CD14-positive monocyte (primary cell): ENCODE data around the gene LINS1. TPM values are rescaled to one million over a fixed set of nuclear protein-coding genes. Genes with fewer than 3 reads are reported as not detected.

Experiments
- DNase-seq, 3 donors: peaks; one replicate each; pipeline ENCODE4 v3.0.0-alpha.2; 2011 to 2022
- H2AFZ ChIP-seq: 2 replicates; pipeline ENCODE4 v1.6.0; 2012; ENCODE audit warnings: mild to moderate bottlenecking, low read depth, low read length, inconsistent platforms; ENCODE audit not compliant: insufficient read depth, poor library complexity, severe bottlenecking
- H3K27ac ChIP-seq, 2 donors: 1 replicate in 1 of 2; 2 replicates in 1 of 2; pipeline ENCODE4 v1.5.1; 2012 to 2013; ENCODE audit warnings: low read length in 2 of 2, control low read depth in 1 of 2, inconsistent platforms in 1 of 2, low read depth in 1 of 2, mild to moderate bottlenecking in 1 of 2
- H3K27me3 ChIP-seq, 2 donors: one replicate each; pipeline versions ENCODE4 v1.6.0 to v1.6.1; 2011 to 2013; ENCODE audit warnings: low read length in 2 of 2; ENCODE audit not compliant: control insufficient read depth in 2 of 2, insufficient read depth in 2 of 2
- H3K36me3 ChIP-seq, 2 donors: replicated peaks in 1 of 2; 1 replicate in 1 of 2; 2 replicates in 1 of 2; pipeline versions ENCODE4 v1.5.1 to v1.6.1; 2012 to 2013; ENCODE audit warnings: low read length in 2 of 2, control low read depth in 1 of 2, inconsistent platforms in 1 of 2, mild to moderate bottlenecking in 1 of 2; ENCODE audit not compliant: insufficient read depth in 2 of 2, control insufficient read depth in 1 of 2
- H3K4me1 ChIP-seq, 2 donors: 1 replicate in 1 of 2; 2 replicates in 1 of 2; pipeline versions ENCODE4 v1.5.1 to v1.6.1; 2012 to 2013; ENCODE audit warnings: low read length in 2 of 2, control low read depth in 1 of 2, inconsistent platforms in 1 of 2, mild to moderate bottlenecking in 1 of 2, moderate library complexity in 1 of 2; ENCODE audit not compliant: insufficient read depth in 2 of 2, control insufficient read depth in 1 of 2
- H3K4me2 ChIP-seq: replicated peaks from 2 replicates; pipeline ENCODE3; 2012; ENCODE audit warnings: low read length, moderate library complexity, mild to moderate bottlenecking; ENCODE audit not compliant: poor library complexity, severe bottlenecking; ENCODE audit errors: extremely low read depth
- H3K4me3 ChIP-seq, 3 experiments: fragments of 200-600 bp in 1 of 3; sonication (generic) in 1 of 3; replicated peaks in 1 of 3; 1 replicate in 2 of 3; 2 replicates in 1 of 3; pipeline ENCODE4 v1.5.1; 2011 to 2013; ENCODE audit warnings: low read length in 3 of 3, mild to moderate bottlenecking in 3 of 3, control low read depth in 2 of 3, low read depth in 2 of 3, inconsistent platforms in 1 of 3, moderate library complexity in 1 of 3
- H3K79me2 ChIP-seq: 2 replicates; pipeline ENCODE4 v1.6.0; 2012; ENCODE audit warnings: mild to moderate bottlenecking, control low read depth, inconsistent platforms, low read length, moderate library complexity; ENCODE audit not compliant: insufficient read depth
- H3K9ac ChIP-seq: 2 replicates; pipeline ENCODE4 v1.6.0; 2017; ENCODE audit warnings: low read length, mild to moderate bottlenecking; ENCODE audit not compliant: insufficient read depth, poor library complexity, severe bottlenecking
- H3K9me3 ChIP-seq, 2 donors: replicated peaks in 1 of 2; 1 replicate in 1 of 2; 2 replicates in 1 of 2; pipeline versions ENCODE4 v1.5.1 to v1.6.1; 2012 to 2013; ENCODE audit warnings: low read length in 2 of 2, control low read depth in 1 of 2; ENCODE audit not compliant: control insufficient read depth in 1 of 2, insufficient read depth in 1 of 2
- H4K20me1 ChIP-seq: 2 replicates; pipeline ENCODE4 v1.6.0; 2012; ENCODE audit warnings: mild to moderate bottlenecking, low read length, control low read depth, moderate library complexity; ENCODE audit not compliant: insufficient read depth
- H3K27ac Mint-ChIP-seq, 7 donors: one replicate each; pipeline ENCODE4 v1.8.0; 2020; ENCODE audit warnings: mild to moderate bottlenecking in 7 of 7, mixed read lengths in 7 of 7, moderate library complexity in 6 of 7, inconsistent platforms in 2 of 7
- H3K27me3 Mint-ChIP-seq, 3 donors: one replicate each; pipeline ENCODE4 v1.8.0; 2021 to 2022; ENCODE audit warnings: low read depth in 3 of 3, mild to moderate bottlenecking in 3 of 3, mixed read lengths in 3 of 3, moderate library complexity in 3 of 3, inconsistent platforms in 1 of 3
- H3K36me3 Mint-ChIP-seq, 2 donors: one replicate each; pipeline ENCODE4 v1.8.0; 2020; ENCODE audit warnings: mixed read lengths in 2 of 2, inconsistent platforms in 1 of 2, mild to moderate bottlenecking in 1 of 2
- H3K4me1 Mint-ChIP-seq: one replicate; pipeline ENCODE4 v1.8.0; 2020; ENCODE audit warnings: mild to moderate bottlenecking, mixed read lengths
- H3K4me3 Mint-ChIP-seq, 2 donors: one replicate each; pipeline ENCODE4 v1.8.0; 2020; ENCODE audit warnings: mild to moderate bottlenecking in 2 of 2, mixed read lengths in 2 of 2, moderate library complexity in 1 of 2
- H3K9me3 Mint-ChIP-seq, 7 donors: one replicate each; pipeline ENCODE4 v1.8.0; 2020 to 2022; ENCODE audit warnings: mixed read lengths in 7 of 7, mild to moderate bottlenecking in 6 of 7, moderate library complexity in 6 of 7, inconsistent platforms in 2 of 7
- WGBS: methylation state at CpG from one replicate; pipeline ENCODE4 v1.1.5; 2013; ENCODE audit warnings: missing lambda C conversion rate; ENCODE audit not compliant: insufficient coverage; 5-methylcytosine and 5-hydroxymethylcytosine counted together
- intact Hi-C, 2 donors: fragments of 100-400 bp; cut with micrococcal nuclease; formaldehyde crosslinking; loops; one replicate each; pipeline versions ENCODE4 v1.15.0 to v1.15.1; 2023
- polyA plus RNA-seq, 3 donors: library from polyadenylated mRNA; depleted of rRNA in 1 of 3; unstranded in 2 of 3; stranded (reverse) in 1 of 3; fragments of 300-500 nt in 2 of 3; fragments of >200 nt in 1 of 3; fragmentation: Illumina TruSeq in 2 of 3; gene quantifications; 1 replicate in 2 of 3; 2 replicates in 1 of 3; pipeline ENCODE4 v1.2.3, GENCODE V29; 2012 to 2021
- TF ChIP-seq, protein P1 (sequence below): fragments of 200-600 bp; IDR thresholded peaks from one replicate; pipeline ENCODE4 v1.8.0; 2022; ENCODE audit warnings: antibody characterized with exemption, mild to moderate bottlenecking

The LINS1 gene
- polyA plus RNA-seq, 3 donors = 4.2 to 8.8 (median 7.6) TPM

DNA sequence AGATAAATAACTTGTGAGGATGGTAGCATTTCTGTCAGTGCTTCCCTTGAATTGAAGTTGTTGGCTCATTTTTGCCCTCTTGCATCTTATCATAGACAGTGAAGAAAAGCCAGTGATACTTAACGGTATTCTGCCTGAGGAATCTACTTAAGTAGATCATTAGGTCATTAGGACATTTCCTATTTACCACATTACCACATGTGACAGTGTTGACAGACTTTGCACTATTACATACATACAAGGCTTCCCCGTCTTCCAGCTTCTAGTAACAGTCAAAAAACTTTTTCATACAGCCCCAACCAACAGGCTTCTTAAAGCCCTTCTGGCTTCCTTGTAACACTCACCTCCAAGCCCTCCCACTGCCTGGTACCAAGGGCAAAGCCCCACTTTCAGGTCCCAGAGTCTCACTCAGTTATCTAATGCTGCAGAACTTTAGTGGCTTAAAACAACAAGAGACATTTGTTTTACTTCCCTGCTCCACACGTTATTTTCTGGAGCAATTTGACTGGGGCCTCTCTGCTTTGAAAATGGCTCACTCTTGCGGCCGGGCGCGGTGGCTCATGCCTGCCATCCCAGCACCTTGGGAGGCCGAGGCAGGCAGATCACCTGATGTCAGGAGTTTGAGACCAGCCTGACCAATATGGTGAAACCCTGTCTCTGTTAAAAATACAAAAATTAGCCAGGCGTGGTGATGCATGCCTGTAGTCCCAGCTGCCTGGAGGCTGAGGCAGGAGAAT, 40.4 kb upstream of the LINS1 start:
- Mint-ChIP-seq H3K9me3 (peaks cover 0 to 3% (median 0%) of the 10 kb centered on the region in 7 donors), H3K4me3 (no peak overlapping the region), H3K27ac (peak overlapping the region in 4 of 7 donors; percentile 25 to 72 (median 48)), H3K27me3 (no peaks in the 10 kb centered on the region), H3K36me3 (peaks cover 3 to 8% of the 10 kb centered on the region in 2 donors), H3K4me1 (peaks cover 24% of the 10 kb centered on the region)
- no peak for DNase-seq
- TF ChIP-seq, protein P1, sequence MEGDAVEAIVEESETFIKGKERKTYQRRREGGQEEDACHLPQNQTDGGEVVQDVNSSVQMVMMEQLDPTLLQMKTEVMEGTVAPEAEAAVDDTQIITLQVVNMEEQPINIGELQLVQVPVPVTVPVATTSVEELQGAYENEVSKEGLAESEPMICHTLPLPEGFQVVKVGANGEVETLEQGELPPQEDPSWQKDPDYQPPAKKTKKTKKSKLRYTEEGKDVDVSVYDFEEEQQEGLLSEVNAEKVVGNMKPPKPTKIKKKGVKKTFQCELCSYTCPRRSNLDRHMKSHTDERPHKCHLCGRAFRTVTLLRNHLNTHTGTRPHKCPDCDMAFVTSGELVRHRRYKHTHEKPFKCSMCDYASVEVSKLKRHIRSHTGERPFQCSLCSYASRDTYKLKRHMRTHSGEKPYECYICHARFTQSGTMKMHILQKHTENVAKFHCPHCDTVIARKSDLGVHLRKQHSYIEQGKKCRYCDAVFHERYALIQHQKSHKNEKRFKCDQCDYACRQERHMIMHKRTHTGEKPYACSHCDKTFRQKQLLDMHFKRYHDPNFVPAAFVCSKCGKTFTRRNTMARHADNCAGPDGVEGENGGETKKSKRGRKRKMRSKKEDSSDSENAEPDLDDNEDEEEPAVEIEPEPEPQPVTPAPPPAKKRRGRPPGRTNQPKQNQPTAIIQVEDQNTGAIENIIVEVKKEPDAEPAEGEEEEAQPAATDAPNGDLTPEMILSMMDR = no peak
- H3K27ac ChIP-seq = peak overlapping the region in 1 of 2 donors; percentile 34
- WGBS = 72% methylated on average over 8 of the region's 9 CpGs
- H3K36me3 ChIP-seq = peaks cover 0 to 24% of the 10 kb centered on the region in 2 donors
- peaks cover 6 to 9% of the 10 kb centered on the region in 2 donors for H3K4me1 ChIP-seq
- H3K27me3 ChIP-seq = no peaks in the 10 kb centered on the region
- peaks cover 94% of the 10 kb centered on the region for H4K20me1 ChIP-seq
- no peaks in the 10 kb centered on the region for H3K9me3 ChIP-seq
- no peak overlapping the region for H2AFZ ChIP-seq
- intact Hi-C loops = no loop called here
- H3K4me2 ChIP-seq = no peak overlapping the region
- H3K9ac ChIP-seq = no peak overlapping the region
- peaks cover 34% of the 10 kb centered on the region for H3K79me2 ChIP-seq
- no peak overlapping the region for H3K4me3 ChIP-seq

DNA sequence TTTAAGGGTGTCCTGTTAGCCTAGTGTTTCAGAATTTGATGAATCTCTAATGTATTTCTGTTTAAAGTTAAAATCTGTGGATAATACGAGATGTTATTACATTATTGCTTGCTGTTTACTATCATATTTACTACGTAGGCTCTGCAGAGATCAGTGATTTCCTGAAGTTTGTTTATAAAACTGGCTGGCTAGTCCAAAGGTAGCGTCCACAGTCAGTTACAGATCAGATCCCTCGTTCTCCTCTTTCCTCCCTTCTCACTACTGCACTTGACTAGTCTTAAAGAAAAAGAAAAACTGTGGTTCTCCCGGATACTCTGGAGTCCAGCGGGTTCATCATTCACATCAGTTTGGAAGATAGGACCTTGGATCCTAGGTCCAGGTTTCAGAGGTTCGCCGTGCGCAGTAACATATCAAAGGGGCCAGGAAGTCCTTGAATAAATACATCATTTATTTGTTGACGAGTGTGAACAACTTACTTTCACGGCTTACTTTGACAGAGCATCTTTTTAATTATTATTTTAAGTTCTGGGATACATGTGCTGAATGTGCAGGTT, 36.3 kb upstream of the LINS1 start:
- intact Hi-C loops = no loop called here
- TF ChIP-seq, protein P1 = no peak
- Mint-ChIP-seq H3K4me3 (no peak overlapping the region), H3K27ac (peak overlapping the region in 2 of 7 donors; percentile 31 to 72), H3K27me3 (peaks cover 0 to 2% (median 0%) of the 10 kb centered on the region in 3 donors), H3K4me1 (peaks cover 21% of the 10 kb centered on the region), H3K36me3 (peaks cover 11 to 40% of the 10 kb centered on the region in 2 donors), H3K9me3 (peaks cover 0 to 3% (median 0%) of the 10 kb centered on the region in 7 donors)
- no peak overlapping the region for H3K4me2 ChIP-seq
- no peak for DNase-seq
- 100% methylated on average over 6 of the region's 11 CpGs for WGBS
- H3K9ac ChIP-seq = no peak overlapping the region
- peaks cover 9 to 44% of the 10 kb centered on the region in 2 donors for H3K36me3 ChIP-seq
- peaks cover 64% of the 10 kb centered on the region for H3K79me2 ChIP-seq
- H4K20me1 ChIP-seq = peaks cover 98% of the 10 kb centered on the region
- no peaks in the 10 kb centered on the region for H3K27me3 ChIP-seq
- H3K4me3 ChIP-seq = no peak overlapping the region
- peaks cover 6 to 9% of the 10 kb centered on the region in 2 donors for H3K4me1 ChIP-seq
- H3K27ac ChIP-seq = no peak overlapping the region
- no peaks in the 10 kb centered on the region for H3K9me3 ChIP-seq
- H2AFZ ChIP-seq = no peak overlapping the region
